Adipocyte (in vitro differentiated cells): Measurements from ENCODE around the gene PLXND1.
"Not testable (repeated sequence)": the region's sequence is repeated elsewhere in the genome, so short reads cannot be mapped to it uniquely, and the experiment has no call there.

Source experiments
- DNase-seq: peaks from one replicate; pipeline ENCODE4 v3.0.0-alpha.2; 2015; ENCODE audit warnings: low read depth
- H3K27me3 ChIP-seq: replicated peaks from 2 replicates; pipeline ENCODE4 v1.7.0; 2013; ENCODE audit warnings: mild to moderate bottlenecking, low read length, moderate library complexity; ENCODE audit not compliant: control insufficient read depth, insufficient read depth
- H3K36me3 ChIP-seq: 2 replicates; pipeline ENCODE4 v1.7.0; 2013; ENCODE audit warnings: low read length, mild to moderate bottlenecking, moderate library complexity; ENCODE audit not compliant: control insufficient read depth, insufficient read depth, severe bottlenecking
- H3K4me1 ChIP-seq: 2 replicates; pipeline ENCODE4 v1.7.0; 2013; ENCODE audit warnings: mild to moderate bottlenecking, low read length, moderate library complexity; ENCODE audit not compliant: control insufficient read depth, insufficient read depth
- H3K4me3 ChIP-seq: 2 replicates; pipeline ENCODE4 v1.7.0; 2013; ENCODE audit warnings: mild to moderate bottlenecking, low read length, moderate library complexity
- H3K9ac ChIP-seq: 2 replicates; pipeline ENCODE4 v1.7.0; 2013; ENCODE audit warnings: mild to moderate bottlenecking, low read length, moderate library complexity
- H3K9me3 ChIP-seq: 2 replicates; pipeline ENCODE4 v1.7.0; 2013; ENCODE audit warnings: mild to moderate bottlenecking, low read length, moderate library complexity; ENCODE audit not compliant: control insufficient read depth

Gene PLXND1

DNA sequence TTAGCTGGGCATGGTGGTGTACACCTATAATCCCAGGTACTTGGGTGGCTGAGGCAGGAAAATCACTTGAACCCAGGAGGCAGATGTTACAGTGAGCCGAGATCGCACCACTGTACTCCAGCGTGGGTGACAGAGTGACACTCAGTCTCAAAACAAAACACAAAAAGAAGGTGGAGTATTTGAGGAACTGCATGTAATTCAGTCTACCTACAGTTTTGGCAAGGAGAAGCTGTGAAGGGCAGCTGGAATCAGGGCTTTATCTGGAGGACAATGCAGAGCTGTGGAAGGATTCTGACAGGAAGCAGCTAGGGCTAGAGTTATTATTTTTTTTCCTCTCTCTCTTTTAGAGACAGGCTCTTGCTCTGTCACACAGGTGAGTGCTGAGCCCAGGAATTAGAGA lies 56.7 kb downstream of the PLXND1 start:
- Histone ChIP-seq H3K4me1 (peaks cover 11% of the 10 kb centered on the region), H3K27me3 (no peaks in the 10 kb centered on the region), H3K9me3 (no peaks in the 10 kb centered on the region), H3K4me3 (no peak overlapping the region), H3K9ac (no peak overlapping the region), H3K36me3 (peaks cover under 1% of the 10 kb centered on the region)
- DNase-seq: no peak

DNA sequence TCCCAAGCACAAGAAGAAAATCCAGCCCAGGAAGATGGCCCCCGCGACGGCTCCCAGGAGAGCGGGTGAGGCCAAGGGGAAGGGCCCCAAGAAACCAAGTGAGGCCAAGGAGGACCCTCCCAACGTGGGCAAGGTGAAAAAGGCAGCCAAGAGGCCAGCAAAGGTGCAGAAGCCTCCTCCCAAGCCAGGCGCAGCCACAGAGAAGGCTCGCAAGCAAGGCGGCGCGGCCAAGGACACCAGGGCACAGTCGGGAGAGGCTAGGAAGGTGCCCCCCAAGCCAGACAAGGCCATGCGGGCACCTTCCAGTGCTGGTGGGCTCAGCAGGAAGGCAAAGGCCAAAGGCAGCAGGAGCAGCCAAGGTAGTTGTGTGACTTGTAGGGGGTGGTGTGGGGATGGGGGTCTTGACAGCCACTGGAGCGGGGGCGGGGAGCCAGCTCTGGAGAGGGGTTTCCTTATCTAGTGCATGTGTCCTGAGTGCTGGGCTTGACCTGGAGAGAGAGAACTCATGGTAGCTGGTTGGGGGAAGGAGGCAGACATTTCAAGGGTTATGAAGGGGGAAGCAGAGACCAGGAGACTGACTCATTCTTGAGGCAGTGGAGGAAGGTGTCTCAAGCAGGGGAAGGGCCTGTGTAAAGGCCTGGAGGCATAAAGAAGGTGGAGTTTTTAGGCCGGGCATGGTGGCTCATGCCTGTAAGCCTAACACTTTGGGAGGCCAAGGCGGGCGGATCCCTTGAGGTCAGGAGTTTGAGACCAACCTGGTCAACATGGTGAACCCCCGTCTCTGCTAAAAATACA lies 57.3 kb downstream of the PLXND1 start:
- no peaks in the 10 kb centered on the region for H3K36me3 ChIP-seq
- peak; percentile 23 for DNase-seq
- no peak overlapping the region for H3K9ac ChIP-seq
- peaks cover 6% of the 10 kb centered on the region for H3K4me1 ChIP-seq
- H3K9me3 ChIP-seq: no peaks in the 10 kb centered on the region
- no peaks in the 10 kb centered on the region for H3K27me3 ChIP-seq
- H3K4me3 ChIP-seq: no peak overlapping the region

DNA sequence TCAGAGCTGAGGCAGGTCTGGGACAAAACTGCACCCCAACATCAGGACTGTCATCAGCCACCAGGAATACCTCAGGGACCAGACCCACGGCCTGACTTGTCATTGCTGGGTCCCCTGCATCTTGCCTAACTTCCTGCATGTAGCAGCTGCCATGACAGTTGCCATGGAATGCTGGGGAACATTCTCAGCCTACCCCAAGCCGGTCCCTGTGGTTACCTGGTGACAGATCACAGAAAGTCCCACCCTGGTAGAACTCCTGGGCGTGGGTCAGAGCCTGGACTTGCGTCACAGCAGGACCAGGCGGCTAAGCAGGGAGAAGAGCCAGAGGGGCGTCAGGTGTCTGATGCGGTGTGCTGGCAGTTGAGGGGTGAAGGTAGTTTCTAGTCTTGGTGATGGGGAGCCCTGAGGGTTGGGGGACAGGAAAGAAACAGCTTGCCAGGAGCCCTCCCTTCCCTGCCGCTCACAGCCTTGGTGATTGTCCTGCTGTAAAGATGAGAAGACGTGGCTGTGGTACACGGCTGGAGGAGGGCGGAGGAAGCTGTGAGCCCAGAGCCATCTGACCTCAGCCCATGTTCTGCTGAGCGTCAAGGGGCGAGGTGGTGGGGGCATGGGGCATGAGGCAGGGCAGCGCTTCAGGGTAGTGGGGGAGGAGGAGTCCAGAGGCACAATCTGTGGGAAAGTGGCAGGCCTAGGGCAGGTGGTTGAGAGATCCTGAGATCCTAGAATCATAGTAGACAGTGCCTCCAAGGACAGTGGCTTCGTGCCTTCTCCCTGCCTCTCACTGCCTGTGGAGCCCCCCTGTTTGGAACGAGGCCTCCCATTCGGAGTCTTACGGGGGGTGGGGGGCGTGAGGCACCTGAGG lies 58.1 kb downstream of the PLXND1 start:
- Histone ChIP-seq H3K9ac (no peak overlapping the region), H3K27me3 (no peaks in the 10 kb centered on the region), H3K9me3 (no peaks in the 10 kb centered on the region), H3K4me3 (no peak overlapping the region), H3K36me3 (no peaks in the 10 kb centered on the region), H3K4me1 (peaks cover 4% of the 10 kb centered on the region)
- no peak for DNase-seq

DNA sequence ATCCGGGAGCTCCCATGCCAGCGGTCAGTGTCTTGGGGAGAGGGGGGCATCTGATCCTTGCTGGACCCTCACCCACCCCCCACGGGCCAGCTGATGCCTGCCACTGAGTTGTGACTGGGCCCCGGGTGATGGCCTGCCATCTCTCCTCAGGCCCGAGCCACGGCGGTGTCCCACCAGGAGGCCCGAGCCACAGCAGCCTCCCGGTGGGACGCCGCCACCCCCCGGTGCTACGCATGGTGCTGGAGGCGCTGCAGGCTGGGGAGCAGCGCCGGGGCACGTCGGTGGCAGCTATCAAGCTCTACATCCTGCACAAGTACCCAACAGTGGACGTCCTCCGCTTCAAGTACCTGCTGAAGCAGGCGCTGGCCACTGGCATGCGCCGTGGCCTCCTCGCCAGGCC lies 59.2 kb downstream of the PLXND1 start:
- Histone ChIP-seq H3K4me3 (no peak overlapping the region), H3K9ac (no peak overlapping the region), H3K27me3 (no peaks in the 10 kb centered on the region), H3K9me3 (no peaks in the 10 kb centered on the region), H3K4me1 (peaks cover 4% of the 10 kb centered on the region), H3K36me3 (no peaks in the 10 kb centered on the region)
- no peak for DNase-seq

- not testable (repeated sequence) for H3K4me1 ChIP-seq, H3K9ac ChIP-seq, H3K4me3 ChIP-seq, H3K9me3 ChIP-seq, H3K36me3 ChIP-seq, DNase-seq, H3K27me3 ChIP-seq
These were observed 60.5 kb downstream of the PLXND1 start for GRCh38 chr3:129545951-129546350.

- Histone ChIP-seq H3K27me3 (no peaks in the 10 kb centered on the region), H3K9me3 (no peaks in the 10 kb centered on the region), H3K4me3 (no peak overlapping the region), H3K4me1 (peaks cover 11% of the 10 kb centered on the region), H3K9ac (no peak overlapping the region), H3K36me3 (no peaks in the 10 kb centered on the region)
- no peak for DNase-seq
These were observed 62.5 kb downstream of the PLXND1 start for GRCh38 chr3:129543999-129544398.

GRCh38 chr3:129543156-129543790 lies 63.2 kb downstream of the PLXND1 start, which contains the start of gene H1-8:
Gene H1-8 (plus strand): TSS chr3:129543175. CDS start chr3:129543219, 44 bp downstream.
- H3K9ac ChIP-seq: no peak within 1 kb of the TSS
- H3K4me1 ChIP-seq: peaks cover 15% of the 10 kb centered on the region
- no peaks in the 10 kb centered on the region for H3K27me3 ChIP-seq
- H3K4me3 ChIP-seq: no peak within 1 kb of the TSS
- H3K9me3 ChIP-seq: no peaks in the 10 kb centered on the region
- H3K36me3 ChIP-seq: no peaks in the 10 kb centered on the region
- no peak for DNase-seq

DNA sequence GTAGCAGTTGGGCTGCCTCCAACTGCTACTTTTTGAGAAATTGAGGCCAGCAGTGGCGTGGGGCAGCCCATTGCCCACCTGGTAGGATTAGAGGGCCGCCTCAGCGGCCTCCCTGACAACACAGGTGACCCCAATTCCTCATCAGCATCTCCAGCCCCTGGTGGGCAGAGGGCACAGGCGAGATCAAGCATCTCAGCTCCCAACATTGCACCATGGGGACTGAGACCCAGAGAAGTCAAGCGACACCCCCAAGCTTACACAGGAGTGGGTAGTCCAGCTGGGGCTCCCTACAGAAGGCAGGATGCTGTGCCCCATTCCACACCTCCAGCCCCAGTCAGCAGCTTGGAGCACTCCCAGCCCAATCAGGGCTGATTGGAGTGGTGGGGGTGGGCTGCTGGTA lies 63.7 kb downstream of the PLXND1 start:
- H3K4me3 ChIP-seq: no peak overlapping the region
- no peaks in the 10 kb centered on the region for H3K9me3 ChIP-seq
- no peak for DNase-seq
- H3K4me1 ChIP-seq: peaks cover 15% of the 10 kb centered on the region
- no peaks in the 10 kb centered on the region for H3K27me3 ChIP-seq
- H3K9ac ChIP-seq: no peak overlapping the region
- H3K36me3 ChIP-seq: no peaks in the 10 kb centered on the region

GRCh38 chr3:129540776-129541516 lies 65.5 kb downstream of the PLXND1 start:
- H3K4me3 ChIP-seq: no peak overlapping the region
- peaks cover 11% of the 10 kb centered on the region for H3K4me1 ChIP-seq
- H3K9ac ChIP-seq: no peak overlapping the region
- no peak for DNase-seq
- no peaks in the 10 kb centered on the region for H3K36me3 ChIP-seq
- H3K27me3 ChIP-seq: no peaks in the 10 kb centered on the region
- H3K9me3 ChIP-seq: no peaks in the 10 kb centered on the region

- no peak overlapping the region for H3K4me3 ChIP-seq
- H3K9me3 ChIP-seq: no peaks in the 10 kb centered on the region
- H3K9ac ChIP-seq: no peak overlapping the region
- H3K36me3 ChIP-seq: no peaks in the 10 kb centered on the region
- no peak for DNase-seq
- peaks cover 14% of the 10 kb centered on the region for H3K4me1 ChIP-seq
- H3K27me3 ChIP-seq: no peaks in the 10 kb centered on the region
These were observed 67.3 kb downstream of the PLXND1 start for GRCh38 chr3:129539206-129539605.
